HCT116 (cell line): Measurements from ENCODE around the gene DOCK1.

Experiments
- EZH2 ChIP-seq: fragments of 200-600 bp; sonication (generic); IDR thresholded peaks from 2 replicates; pipeline ENCODE4 v1.6.1; 2017; ENCODE audit warnings: antibody characterized with exemption, mixed run types
- TF ChIP-seq, protein P1 (sequence below), 3 experiments: fragments of 200-600 bp in 1 of 3; sonication (generic) in 1 of 3; IDR thresholded peaks in 2 of 3; conservative IDR thresholded peaks in 1 of 3; 2 replicates each; pipeline ENCODE4 v1.5.1; 2012 to 2017; ENCODE audit warnings: low read depth in 2 of 3, low read length in 2 of 3, antibody characterized with exemption in 1 of 3, borderline replicate concordance in 1 of 3, control low read depth in 1 of 3, mild to moderate bottlenecking in 1 of 3, mixed read lengths in 1 of 3, mixed run types in 1 of 3, moderate library complexity in 1 of 3; ENCODE audit not compliant: insufficient read depth in 1 of 3

DNA sequence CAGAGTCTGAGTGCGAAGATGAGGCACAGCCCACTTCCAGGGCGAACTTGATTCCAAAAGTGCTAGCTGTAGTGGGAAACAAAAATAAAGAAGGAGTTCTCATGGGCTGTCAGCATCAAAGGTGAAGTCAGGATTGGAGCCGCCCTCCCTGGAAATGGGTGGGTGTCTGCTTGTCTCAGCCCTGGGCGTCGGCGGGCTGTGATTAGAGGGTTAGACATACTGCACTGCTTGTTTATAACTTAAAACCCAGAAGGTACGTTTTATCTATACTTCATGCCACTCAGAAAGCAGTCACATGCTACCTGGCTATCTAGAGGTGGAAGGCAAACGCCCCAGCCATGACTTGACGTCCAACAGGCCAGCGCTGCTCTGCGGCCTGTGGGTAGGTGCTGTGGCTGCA is 535.1 kb downstream of the DOCK1 start:
- TF ChIP-seq, protein P1, sequence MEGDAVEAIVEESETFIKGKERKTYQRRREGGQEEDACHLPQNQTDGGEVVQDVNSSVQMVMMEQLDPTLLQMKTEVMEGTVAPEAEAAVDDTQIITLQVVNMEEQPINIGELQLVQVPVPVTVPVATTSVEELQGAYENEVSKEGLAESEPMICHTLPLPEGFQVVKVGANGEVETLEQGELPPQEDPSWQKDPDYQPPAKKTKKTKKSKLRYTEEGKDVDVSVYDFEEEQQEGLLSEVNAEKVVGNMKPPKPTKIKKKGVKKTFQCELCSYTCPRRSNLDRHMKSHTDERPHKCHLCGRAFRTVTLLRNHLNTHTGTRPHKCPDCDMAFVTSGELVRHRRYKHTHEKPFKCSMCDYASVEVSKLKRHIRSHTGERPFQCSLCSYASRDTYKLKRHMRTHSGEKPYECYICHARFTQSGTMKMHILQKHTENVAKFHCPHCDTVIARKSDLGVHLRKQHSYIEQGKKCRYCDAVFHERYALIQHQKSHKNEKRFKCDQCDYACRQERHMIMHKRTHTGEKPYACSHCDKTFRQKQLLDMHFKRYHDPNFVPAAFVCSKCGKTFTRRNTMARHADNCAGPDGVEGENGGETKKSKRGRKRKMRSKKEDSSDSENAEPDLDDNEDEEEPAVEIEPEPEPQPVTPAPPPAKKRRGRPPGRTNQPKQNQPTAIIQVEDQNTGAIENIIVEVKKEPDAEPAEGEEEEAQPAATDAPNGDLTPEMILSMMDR (IDR thresholded peaks at IDR 0.05 in 2 of 3, conservative IDR thresholded peaks at IDR 0.05 in 1 of 3; ENCODE audit: borderline replicate concordance in 1 of 3, insufficient read depth in 1 of 3, low read depth in 2 of 3, low read length in 2 of 3) = no peak
- TF ChIP-seq EZH2 = no peak
